Pancreas (tissue), 10 donors: ENCODE results near the gene BEGAIN. TPM values are rescaled to one million over a fixed set of nuclear protein-coding genes. Genes with fewer than 3 reads are reported as not detected.

Source experiments
- ATAC-seq, 4 donors: fragments of 200-7000 bp; cut with Tn5 transposase; one replicate each; pipeline versions ENCODE4 v1.8.0 to v1.9.1; 2020; ENCODE audit warnings: mild to moderate bottlenecking in 4 of 4, moderate library complexity in 4 of 4
- DNase-seq, 6 donors: peaks; one replicate each; pipeline ENCODE4 v3.0.0-alpha.2; 2020
- FAIRE-seq: peaks from 2 replicates; lab custom pipeline; 2012; peaks lifted over from hg19 to GRCh38; lab: Jason Lieb, UNC
- H3K27ac ChIP-seq, 4 donors: fragments of 200-600 bp; sonication (generic); 1 replicate in 3 of 4; 2 replicates in 1 of 4; pipeline versions ENCODE4 v1.5.0 to v1.8.0; 2020
- H3K27me3 ChIP-seq, 4 donors: fragments of 200-600 bp; one replicate each; pipeline ENCODE4 v1.8.0; 2021
- H3K36me3 ChIP-seq, 3 donors: fragments of 200-600 bp; sonication (generic) in 1 of 3; one replicate each; pipeline versions ENCODE4 v1.5.0 to v1.8.0; 2020 to 2021
- H3K4me1 ChIP-seq, 3 donors: fragments of 200-600 bp; one replicate each; pipeline ENCODE4 v1.8.0; 2021
- H3K4me3 ChIP-seq, 4 donors: fragments of 200-600 bp; sonication (generic) in 2 of 4; one replicate each; pipeline versions ENCODE4 v1.5.0 to v1.8.0; 2020 to 2021
- H3K9me3 ChIP-seq, 4 donors: fragments of 200-600 bp; one replicate each; pipeline ENCODE4 v1.8.0; 2021
- WGBS, 2 donors: extraction: QIAGEN DNeasy Blood & Tissue Kit; methylation state at CpG; one replicate each; pipeline ENCODE4 v1.1.7; 2013; 5-methylcytosine and 5-hydroxymethylcytosine counted together
- intact Hi-C, 3 donors: fragments of 100-400 bp; cut with DNase I; formaldehyde crosslinking; loops; one replicate each; pipeline versions ENCODE4 v1.11.1 to v1.14.2; 2022
- polyA plus RNA-seq, 2 donors: library from polyadenylated mRNA; stranded (reverse); fragments of 200-250 nt; gene quantifications; one replicate each; pipeline ENCODE4 v1.2.3, GENCODE V29; 2013
- total RNA-seq, 6 donors: library from RNA; stranded (reverse); fragmentation: NEBNext Ultra II Directional in 4 of 6; extraction: Animal tissue kit (Norgen Biotek cat#: 25700) in 4 of 6; gene quantifications; one replicate each; pipeline versions ENCODE4 v1.2.1 to v1.2.4, GENCODE V29; 2021 to 2023
- TF ChIP-seq, protein P1 (sequence below), 4 donors: fragments of 200-600 bp; sonication (generic) in 3 of 4; IDR thresholded peaks; one replicate each; pipeline versions ENCODE4 v1.5.0 to v1.8.0; 2021; ENCODE audit warnings: antibody characterized with exemption in 4 of 4
- donor health status: healthy with polysubstance abuse.
- donor health status: DM: no; HTN: no; CAD: no; lungs with moderate emphysema.
- donor health status: DM: no; HTN: no; CAD: no.
- donor health status: control.
- donor health status: control.
- donor health status: Bipolar disorder and iron deficiency.
- donor health status: DM: yes; HTN: yes; CAD: no.
- donor health status: DM: no; HTN: no; CAD: no.
- donor health status: DM: no; HTN: no; CAD: no.
- donor health status: DM: yes; HTN: yes; CAD: no.

The BEGAIN gene
- total and polyA plus RNA-seq, 8 donors = 9.1 to 32.2 (median 15.4) TPM

DNA sequence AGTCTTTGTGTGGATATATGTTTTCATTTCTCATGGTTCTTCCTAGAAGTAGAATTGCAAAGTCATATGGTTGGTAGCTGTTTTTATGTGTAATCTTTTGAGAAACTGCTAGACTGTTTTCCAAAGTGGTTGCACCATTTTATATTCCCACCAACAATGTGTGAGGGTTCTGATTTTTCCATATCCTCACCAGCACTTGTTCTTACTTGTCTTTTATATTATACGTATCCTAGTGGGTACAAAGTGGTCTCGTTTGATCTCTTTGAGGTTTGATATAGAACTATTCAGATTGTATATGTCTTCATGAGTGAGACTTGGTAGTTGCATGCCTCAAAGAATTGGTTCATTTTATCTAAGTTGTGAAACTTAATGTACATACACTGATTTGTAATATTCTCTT is 91.3 kb downstream of the BEGAIN start:
- intact Hi-C loops = no loop called here
- TF ChIP-seq, protein P1, sequence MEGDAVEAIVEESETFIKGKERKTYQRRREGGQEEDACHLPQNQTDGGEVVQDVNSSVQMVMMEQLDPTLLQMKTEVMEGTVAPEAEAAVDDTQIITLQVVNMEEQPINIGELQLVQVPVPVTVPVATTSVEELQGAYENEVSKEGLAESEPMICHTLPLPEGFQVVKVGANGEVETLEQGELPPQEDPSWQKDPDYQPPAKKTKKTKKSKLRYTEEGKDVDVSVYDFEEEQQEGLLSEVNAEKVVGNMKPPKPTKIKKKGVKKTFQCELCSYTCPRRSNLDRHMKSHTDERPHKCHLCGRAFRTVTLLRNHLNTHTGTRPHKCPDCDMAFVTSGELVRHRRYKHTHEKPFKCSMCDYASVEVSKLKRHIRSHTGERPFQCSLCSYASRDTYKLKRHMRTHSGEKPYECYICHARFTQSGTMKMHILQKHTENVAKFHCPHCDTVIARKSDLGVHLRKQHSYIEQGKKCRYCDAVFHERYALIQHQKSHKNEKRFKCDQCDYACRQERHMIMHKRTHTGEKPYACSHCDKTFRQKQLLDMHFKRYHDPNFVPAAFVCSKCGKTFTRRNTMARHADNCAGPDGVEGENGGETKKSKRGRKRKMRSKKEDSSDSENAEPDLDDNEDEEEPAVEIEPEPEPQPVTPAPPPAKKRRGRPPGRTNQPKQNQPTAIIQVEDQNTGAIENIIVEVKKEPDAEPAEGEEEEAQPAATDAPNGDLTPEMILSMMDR (IDR thresholded peaks at IDR 0.05) = no peak
- no peak for FAIRE-seq
- Histone ChIP-seq H3K4me1 (no peaks in the 10 kb centered on the region), H3K9me3 (no peaks in the 10 kb centered on the region), H3K27me3 (no peaks in the 10 kb centered on the region), H3K36me3 (no peaks in the 10 kb centered on the region), H3K27ac (no peak overlapping the region), H3K4me3 (no peak overlapping the region)
- DNase-seq = no peak
- no peak for ATAC-seq
- WGBS, 2 donors = 95 to 99% methylated on average over 2 of the region's 2 CpGs

GRCh38 chr14:100494645-100495044 is 92.6 kb downstream of the BEGAIN start:
- no peaks in the 10 kb centered on the region for H3K4me1 ChIP-seq
- no peaks in the 10 kb centered on the region for H3K27me3 ChIP-seq
- no peak overlapping the region for H3K27ac ChIP-seq
- TF ChIP-seq, protein P1 (IDR thresholded peaks at IDR 0.05) = no peak
- DNase-seq (peak in 1 of 6 donors; percentile 45), FAIRE-seq (no peak), ATAC-seq (peak; percentile 56 to 98 (median 65))
- no peak overlapping the region for H3K4me3 ChIP-seq
- no peaks in the 10 kb centered on the region for H3K9me3 ChIP-seq
- intact Hi-C loops = no loop called here
- H3K36me3 ChIP-seq = no peaks in the 10 kb centered on the region
- 54 to 59% methylated on average over 4 of the region's 4 CpGs for WGBS, 2 donors

- no peak overlapping the region for H3K27ac ChIP-seq
- no peaks in the 10 kb centered on the region for H3K27me3 ChIP-seq
- FAIRE-seq (no peak), DNase-seq (no peak), ATAC-seq (no peak)
- no peaks in the 10 kb centered on the region for H3K9me3 ChIP-seq
- intact Hi-C loops = no loop called here
- WGBS, 2 donors = 88 to 92% methylated on average over 4 of the region's 4 CpGs
- TF ChIP-seq, protein P1 (IDR thresholded peaks at IDR 0.05) = no peak
- H3K4me3 ChIP-seq = no peak overlapping the region
- H3K36me3 ChIP-seq = no peaks in the 10 kb centered on the region
- H3K4me1 ChIP-seq = no peaks in the 10 kb centered on the region
These were observed 97.0 kb downstream of the BEGAIN start for GRCh38 chr14:100490252-100490651.

DNA sequence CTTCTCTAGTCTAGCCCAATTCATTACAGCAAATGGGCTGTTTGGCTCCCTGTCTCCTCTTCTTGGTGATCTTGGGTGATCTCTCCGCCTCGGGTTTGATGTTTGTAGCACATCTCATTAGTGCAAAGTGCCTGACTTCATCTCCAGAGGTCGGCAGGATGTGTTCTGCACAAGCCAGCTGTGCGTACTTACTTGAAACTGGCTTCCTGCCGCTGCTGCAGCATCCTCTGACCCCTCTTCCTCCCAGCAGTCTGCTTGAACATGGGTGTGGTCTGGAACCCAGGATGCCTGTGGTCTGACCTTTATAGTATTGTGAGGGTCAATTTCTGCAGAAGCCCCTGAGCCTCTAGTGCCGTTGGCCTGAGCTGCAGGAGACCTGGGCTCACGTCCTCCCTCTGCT is 99.2 kb downstream of the BEGAIN start:
- Histone ChIP-seq H3K9me3 (no peaks in the 10 kb centered on the region), H3K4me3 (no peak overlapping the region), H3K4me1 (no peaks in the 10 kb centered on the region), H3K27ac (no peak overlapping the region), H3K27me3 (no peaks in the 10 kb centered on the region), H3K36me3 (no peaks in the 10 kb centered on the region)
- 76 to 79% methylated on average over 7 of the region's 7 CpGs for WGBS, 2 donors
- DNase-seq (no peak), FAIRE-seq (no peak), ATAC-seq (no peak)
- intact Hi-C loops = no loop called here
- TF ChIP-seq, protein P1 (IDR thresholded peaks at IDR 0.05) = no peak

- Histone ChIP-seq H3K9me3 (no peaks in the 10 kb centered on the region), H3K27ac (no peak overlapping the region), H3K36me3 (no peaks in the 10 kb centered on the region), H3K4me3 (no peak overlapping the region), H3K27me3 (no peaks in the 10 kb centered on the region), H3K4me1 (no peaks in the 10 kb centered on the region)
- intact Hi-C loops = no loop called here
- no peak for ATAC-seq
- no peak for FAIRE-seq
- DNase-seq = no peak
- TF ChIP-seq, protein P1 (IDR thresholded peaks at IDR 0.05) = no peak
These were observed 99.9 kb downstream of the BEGAIN start for GRCh38 chr14:100487304-100487703.

Other genes starting within 250 kb of the BEGAIN start
- 1 to 10 TPM; 4.1 to 7.7 (median 6.3) TPM for gene WDR25, start 210.9 kb downstream of the BEGAIN start, total RNA-seq
- gene WDR25, start 210.9 kb downstream of the BEGAIN start, polyA plus RNA-seq = 1 to 10 TPM; 6.3 to 8.9 TPM
- 10 to 100 TPM in 4 of 6 donors, 1 to 10 TPM in 2; 7.7 to 65.5 (median 15.2) TPM for gene DLK1, start 139.5 kb upstream of the BEGAIN start, total RNA-seq
- 10 to 100 TPM in 1 of 2 donors, 1 to 10 TPM in 1; 8.0 to 51.1 TPM for gene DLK1, start 139.5 kb upstream of the BEGAIN start, polyA plus RNA-seq
- gene MEG3, start 238.7 kb upstream of the BEGAIN start, total RNA-seq = 100 to 1,000 TPM in 5 of 6 donors, 10 to 100 TPM in 1; 78.8 to 726 (median 175) TPM
- gene MEG3, start 238.7 kb upstream of the BEGAIN start, polyA plus RNA-seq = 1,000 to 10,000 TPM; 1,023 to 1,150 TPM